Measurements from ENCODE around the gene BEAN1.

Gene BEAN1

DNA sequence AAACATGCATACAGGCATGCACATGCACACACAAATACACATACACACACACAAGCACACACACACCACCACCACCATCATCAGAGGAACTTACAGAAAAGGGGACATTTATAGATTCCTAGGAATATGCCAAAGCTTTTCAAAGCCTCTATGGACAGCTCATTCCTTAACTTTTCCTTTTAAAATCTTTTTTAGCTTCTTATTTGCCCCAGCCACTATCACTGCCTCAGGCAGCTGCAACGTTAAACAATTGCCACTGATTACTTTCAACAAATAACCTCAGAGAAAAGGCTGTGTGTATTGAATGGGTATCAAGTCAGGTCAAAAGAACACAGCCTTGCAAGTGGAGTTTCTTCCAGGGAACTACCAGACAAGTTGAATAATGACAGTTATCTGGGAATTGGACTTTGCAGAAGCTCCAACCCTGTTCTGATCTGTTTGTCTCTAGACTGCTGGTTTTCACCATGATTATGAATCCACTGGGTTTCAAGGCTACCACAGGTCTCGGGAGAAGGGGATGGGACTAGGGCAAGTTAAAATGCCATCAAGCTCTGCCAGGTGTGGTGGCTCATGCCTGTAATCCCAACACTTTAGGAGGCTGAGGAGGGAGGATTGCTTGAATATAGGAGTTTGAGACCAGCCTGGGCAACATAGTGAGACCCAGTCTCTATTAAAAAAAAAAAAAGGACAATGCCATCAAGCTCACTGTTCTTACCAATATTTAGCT is 21.9 kb upstream of the BEAN1 start:
- no peak overlapping the region for H3K4me2 ChIP-seq (ENCODE audit: low read length)
- peaks cover 5% of the 10 kb centered on the region for H3K4me1 ChIP-seq
- no peaks in the 10 kb centered on the region for H3K9me3 ChIP-seq (ENCODE audit: control insufficient read depth, low read length)
- no peak overlapping the region for H3K9ac ChIP-seq
- TF ChIP-seq, protein P1, sequence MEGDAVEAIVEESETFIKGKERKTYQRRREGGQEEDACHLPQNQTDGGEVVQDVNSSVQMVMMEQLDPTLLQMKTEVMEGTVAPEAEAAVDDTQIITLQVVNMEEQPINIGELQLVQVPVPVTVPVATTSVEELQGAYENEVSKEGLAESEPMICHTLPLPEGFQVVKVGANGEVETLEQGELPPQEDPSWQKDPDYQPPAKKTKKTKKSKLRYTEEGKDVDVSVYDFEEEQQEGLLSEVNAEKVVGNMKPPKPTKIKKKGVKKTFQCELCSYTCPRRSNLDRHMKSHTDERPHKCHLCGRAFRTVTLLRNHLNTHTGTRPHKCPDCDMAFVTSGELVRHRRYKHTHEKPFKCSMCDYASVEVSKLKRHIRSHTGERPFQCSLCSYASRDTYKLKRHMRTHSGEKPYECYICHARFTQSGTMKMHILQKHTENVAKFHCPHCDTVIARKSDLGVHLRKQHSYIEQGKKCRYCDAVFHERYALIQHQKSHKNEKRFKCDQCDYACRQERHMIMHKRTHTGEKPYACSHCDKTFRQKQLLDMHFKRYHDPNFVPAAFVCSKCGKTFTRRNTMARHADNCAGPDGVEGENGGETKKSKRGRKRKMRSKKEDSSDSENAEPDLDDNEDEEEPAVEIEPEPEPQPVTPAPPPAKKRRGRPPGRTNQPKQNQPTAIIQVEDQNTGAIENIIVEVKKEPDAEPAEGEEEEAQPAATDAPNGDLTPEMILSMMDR (IDR thresholded peaks at IDR 0.05), result no peak
- H2AFZ ChIP-seq, result no peak overlapping the region
- no peaks in the 10 kb centered on the region for H3K27me3 ChIP-seq (ENCODE audit: control insufficient read depth, insufficient read depth, low read length)
- no peaks in the 10 kb centered on the region for H3K36me3 ChIP-seq (ENCODE audit: control insufficient read depth, insufficient read depth, low read length)
- no peak overlapping the region for H3K27ac ChIP-seq
- no peaks in the 10 kb centered on the region for H3K79me2 ChIP-seq
- no peak overlapping the region for H3K4me3 ChIP-seq (ENCODE audit: low read depth, low read length)

GRCh38 chr16:66406534-66407221 is 20.4 kb upstream of the BEAN1 start:
- Histone ChIP-seq H3K9ac (no peak overlapping the region), H3K4me2 (ENCODE audit: low read length) (peak overlapping the region; percentile 99), H3K27me3 (ENCODE audit: control insufficient read depth, insufficient read depth, low read length) (no peaks in the 10 kb centered on the region), H3K79me2 (no peaks in the 10 kb centered on the region), H2AFZ (peak overlapping the region; percentile 92), H3K36me3 (ENCODE audit: control insufficient read depth, insufficient read depth, low read length) (no peaks in the 10 kb centered on the region), H3K27ac (peak overlapping the region; percentile 64), H3K4me3 (ENCODE audit: low read depth, low read length) (peak overlapping the region; percentile 64), H3K9me3 (ENCODE audit: control insufficient read depth, low read length) (no peaks in the 10 kb centered on the region), H3K4me1 (peaks cover 5% of the 10 kb centered on the region)
- TF ChIP-seq, protein P1 (IDR thresholded peaks at IDR 0.05), result peak; percentile 97

GRCh38 chr16:66408163-66409048 is 18.7 kb upstream of the BEAN1 start:
- H3K27ac ChIP-seq, result no peak overlapping the region
- H3K4me2 ChIP-seq (ENCODE audit: low read length), result peak overlapping the region; percentile 55
- no peaks in the 10 kb centered on the region for H3K79me2 ChIP-seq
- TF ChIP-seq, protein P1 (IDR thresholded peaks at IDR 0.05), result no peak
- H3K4me1 ChIP-seq, result peaks cover 5% of the 10 kb centered on the region
- no peaks in the 10 kb centered on the region for H3K27me3 ChIP-seq (ENCODE audit: control insufficient read depth, insufficient read depth, low read length)
- peak overlapping the region; percentile 45 for H3K4me3 ChIP-seq (ENCODE audit: low read depth, low read length)
- no peak overlapping the region for H3K9ac ChIP-seq
- no peaks in the 10 kb centered on the region for H3K9me3 ChIP-seq (ENCODE audit: control insufficient read depth, low read length)
- H2AFZ ChIP-seq, result peak overlapping the region; percentile 63
- H3K36me3 ChIP-seq (ENCODE audit: control insufficient read depth, insufficient read depth, low read length), result no peaks in the 10 kb centered on the region

GRCh38 chr16:66409156-66409555 is 17.9 kb upstream of the BEAN1 start:
- no peak overlapping the region for H3K27ac ChIP-seq
- no peak overlapping the region for H2AFZ ChIP-seq
- no peaks in the 10 kb centered on the region for H3K27me3 ChIP-seq (ENCODE audit: control insufficient read depth, insufficient read depth, low read length)
- H3K9ac ChIP-seq, result no peak overlapping the region
- H3K4me2 ChIP-seq (ENCODE audit: low read length), result no peak overlapping the region
- TF ChIP-seq, protein P1 (IDR thresholded peaks at IDR 0.05), result no peak
- H3K79me2 ChIP-seq, result no peaks in the 10 kb centered on the region
- no peaks in the 10 kb centered on the region for H3K9me3 ChIP-seq (ENCODE audit: control insufficient read depth, low read length)
- peaks cover 5% of the 10 kb centered on the region for H3K4me1 ChIP-seq
- H3K36me3 ChIP-seq (ENCODE audit: control insufficient read depth, insufficient read depth, low read length), result no peaks in the 10 kb centered on the region
- no peak overlapping the region for H3K4me3 ChIP-seq (ENCODE audit: low read depth, low read length)
